ENCODE measurements around the gene USPL1. TPM values are rescaled to one million over a fixed set of nuclear protein-coding genes. Genes with fewer than 3 reads are reported as not detected.
"Not testable (repeated sequence)": the region's sequence is repeated elsewhere in the genome, so short reads cannot be mapped to it uniquely, and the experiment has no call there.

Gene USPL1
- total RNA-seq, 4 donors from 2014 or later: 23.6 to 31.0 (median 27.5) TPM

DNA sequence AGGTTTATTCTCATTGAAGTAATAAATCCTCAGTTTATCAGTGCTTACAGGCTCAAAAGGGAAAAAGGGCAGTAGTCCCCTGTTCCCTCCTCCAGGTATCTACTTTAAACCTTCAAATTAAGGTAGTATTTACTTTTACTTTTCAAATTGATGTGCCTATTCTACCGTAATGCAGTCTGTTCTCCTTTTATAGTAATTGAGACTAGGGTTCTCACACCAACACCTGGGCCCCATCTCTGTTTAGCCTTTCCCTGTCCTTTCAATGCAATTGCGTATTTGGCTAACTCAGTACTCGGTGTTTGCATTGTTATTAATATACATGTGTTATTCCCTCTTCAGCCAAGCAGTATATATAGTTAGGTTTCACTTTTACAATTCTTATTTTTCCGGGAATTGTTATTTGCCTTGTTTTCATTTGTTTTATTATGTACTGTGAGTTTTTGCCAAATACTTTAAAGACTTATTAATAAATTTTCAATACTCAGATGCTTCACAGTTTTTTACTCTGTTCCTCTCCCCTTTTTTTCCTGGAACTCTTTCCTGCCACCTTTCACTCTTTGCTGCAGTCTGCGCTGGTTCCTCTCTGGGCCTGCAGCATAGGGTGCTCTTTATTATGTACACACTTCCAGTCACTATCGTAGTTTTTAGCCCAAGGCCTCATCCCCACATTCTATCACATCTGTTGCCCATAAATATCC, 30.3 kb downstream of the USPL1 start:
- DNase-seq: no peak
- Histone ChIP-seq H3K36me3 (peaks cover 29 to 33% of the 10 kb centered on the region in 2 donors), H3K4me3 (replicated peaks in 1 of 3) (no peak overlapping the region), H3K4me1 (no peaks in the 10 kb centered on the region), H3K27ac (no peak overlapping the region), H3K9me3 (no peaks in the 10 kb centered on the region), H3K27me3 (no peaks in the 10 kb centered on the region)
- intact Hi-C loops (cut with DNase I): no loop called here
- no peak for TF ChIP-seq POLR2A (IDR thresholded peaks at IDR 0.05)
- TF ChIP-seq, protein P1, sequence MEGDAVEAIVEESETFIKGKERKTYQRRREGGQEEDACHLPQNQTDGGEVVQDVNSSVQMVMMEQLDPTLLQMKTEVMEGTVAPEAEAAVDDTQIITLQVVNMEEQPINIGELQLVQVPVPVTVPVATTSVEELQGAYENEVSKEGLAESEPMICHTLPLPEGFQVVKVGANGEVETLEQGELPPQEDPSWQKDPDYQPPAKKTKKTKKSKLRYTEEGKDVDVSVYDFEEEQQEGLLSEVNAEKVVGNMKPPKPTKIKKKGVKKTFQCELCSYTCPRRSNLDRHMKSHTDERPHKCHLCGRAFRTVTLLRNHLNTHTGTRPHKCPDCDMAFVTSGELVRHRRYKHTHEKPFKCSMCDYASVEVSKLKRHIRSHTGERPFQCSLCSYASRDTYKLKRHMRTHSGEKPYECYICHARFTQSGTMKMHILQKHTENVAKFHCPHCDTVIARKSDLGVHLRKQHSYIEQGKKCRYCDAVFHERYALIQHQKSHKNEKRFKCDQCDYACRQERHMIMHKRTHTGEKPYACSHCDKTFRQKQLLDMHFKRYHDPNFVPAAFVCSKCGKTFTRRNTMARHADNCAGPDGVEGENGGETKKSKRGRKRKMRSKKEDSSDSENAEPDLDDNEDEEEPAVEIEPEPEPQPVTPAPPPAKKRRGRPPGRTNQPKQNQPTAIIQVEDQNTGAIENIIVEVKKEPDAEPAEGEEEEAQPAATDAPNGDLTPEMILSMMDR (IDR thresholded peaks at IDR 0.05): no peak
- 93 to 96% methylated on average over 6 of the region's 6 CpGs for WGBS, 2 donors

DNA sequence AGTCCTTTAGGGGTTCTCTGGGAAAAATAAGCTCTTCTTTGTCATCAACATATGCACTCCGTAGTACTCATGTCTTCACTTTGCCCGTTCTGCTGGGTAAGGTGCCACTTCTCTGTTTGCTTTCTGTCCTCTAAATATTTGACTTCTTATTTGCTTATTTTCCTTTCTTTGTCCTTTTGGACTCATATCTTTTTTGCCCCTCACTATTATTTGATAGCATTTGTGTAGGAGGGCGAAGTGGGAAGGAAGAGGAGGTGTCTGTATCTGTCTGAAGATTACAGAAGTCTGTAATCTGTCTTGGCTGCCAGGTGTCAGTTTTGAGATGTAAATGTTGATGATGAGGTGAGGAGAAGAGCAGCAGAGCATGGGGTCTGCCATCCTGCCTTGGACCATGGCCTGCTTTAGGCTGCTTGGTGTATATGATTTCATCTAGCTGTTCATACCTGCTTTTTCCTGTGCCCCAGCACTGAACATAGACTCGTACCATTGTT, 30.8 kb downstream of the USPL1 start:
- Histone ChIP-seq H3K9me3 (no peaks in the 10 kb centered on the region), H3K36me3 (peaks cover 24 to 30% of the 10 kb centered on the region in 2 donors), H3K27ac (no peak overlapping the region), H3K27me3 (no peaks in the 10 kb centered on the region), H3K4me1 (no peaks in the 10 kb centered on the region), H3K4me3 (replicated peaks in 1 of 3) (no peak overlapping the region)
- no peak for DNase-seq
- 95 to 96% methylated on average over 4 of the region's 4 CpGs for WGBS, 2 donors
- no peak for TF ChIP-seq POLR2A (IDR thresholded peaks at IDR 0.05)
- TF ChIP-seq, protein P1 (IDR thresholded peaks at IDR 0.05): no peak
- intact Hi-C loops (cut with DNase I): no loop called here

DNA sequence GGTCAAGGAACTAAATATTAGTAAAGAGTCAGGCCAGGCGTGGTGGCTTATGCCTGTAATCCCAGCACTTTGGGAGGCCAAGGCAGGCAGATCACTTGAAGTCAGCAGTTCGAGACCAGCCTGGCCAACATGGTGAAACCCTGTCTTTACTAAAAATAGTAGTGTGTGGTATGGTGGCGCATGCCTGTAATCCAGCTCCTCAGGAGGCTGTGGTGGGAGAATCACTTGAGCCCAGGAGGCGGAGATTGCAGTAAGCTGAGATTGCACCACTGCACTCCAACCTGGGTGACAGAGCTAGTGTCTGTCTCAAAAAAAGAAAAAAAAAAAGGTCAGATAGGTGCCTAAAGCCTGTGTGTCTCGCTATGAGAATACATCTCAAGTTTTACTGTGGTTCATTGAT, 33.9 kb downstream of the USPL1 start:
- H3K27ac ChIP-seq; H3K9me3 ChIP-seq; DNase-seq; H3K4me3 ChIP-seq (replicated peaks in 1 of 3); H3K4me1 ChIP-seq; intact Hi-C loops (cut with DNase I); H3K27me3 ChIP-seq: not testable (repeated sequence)
- H3K36me3 ChIP-seq: peaks cover 21 to 22% of the 10 kb centered on the region in 2 donors
- 93 to 95% methylated on average over 5 of the region's 5 CpGs for WGBS, 2 donors

DNA sequence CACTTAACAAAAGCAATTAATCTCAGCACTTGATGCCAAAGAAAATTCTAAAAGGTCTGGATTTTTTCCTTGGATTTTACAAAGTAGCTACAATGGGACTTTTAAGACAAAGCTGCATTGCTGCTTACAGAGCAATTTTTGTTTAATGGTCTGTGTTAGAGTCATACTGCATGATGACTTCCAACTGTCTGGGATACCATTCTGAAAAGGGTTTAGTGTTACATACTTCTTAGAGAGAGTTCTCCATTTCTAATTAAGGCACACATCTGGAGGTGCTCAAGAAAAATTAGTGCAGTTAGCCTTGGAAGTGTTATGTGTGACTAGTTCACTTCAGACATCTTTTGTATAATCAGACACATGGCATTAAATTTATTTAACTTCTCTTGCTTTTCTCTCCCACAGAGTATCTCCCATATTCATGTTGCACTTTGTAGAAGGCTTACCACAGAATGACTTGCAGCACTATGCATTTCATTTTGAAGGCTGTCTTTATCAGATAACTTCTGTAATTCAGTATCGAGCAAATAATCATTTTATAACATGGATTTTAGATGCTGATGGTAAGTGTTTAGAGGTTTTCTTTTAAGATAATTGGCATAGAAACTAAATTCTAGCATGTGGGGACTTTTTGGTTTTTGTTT, 35.1 kb downstream of the USPL1 start:
- intact Hi-C loops (cut with DNase I): no loop called here
- H3K4me1 ChIP-seq: no peaks in the 10 kb centered on the region
- no peak for DNase-seq
- WGBS, 2 donors: 94 to 95% methylated on average over 1 of the region's 1 CpG
- no peaks in the 10 kb centered on the region for H3K9me3 ChIP-seq
- TF ChIP-seq, protein P1 (IDR thresholded peaks at IDR 0.05): no peak
- TF ChIP-seq POLR2A (IDR thresholded peaks at IDR 0.05): no peak
- H3K27ac ChIP-seq: no peak overlapping the region
- no peak overlapping the region for H3K4me3 ChIP-seq (replicated peaks in 1 of 3)
- peaks cover 12 to 20% of the 10 kb centered on the region in 2 donors for H3K36me3 ChIP-seq
- H3K27me3 ChIP-seq: no peaks in the 10 kb centered on the region

DNA sequence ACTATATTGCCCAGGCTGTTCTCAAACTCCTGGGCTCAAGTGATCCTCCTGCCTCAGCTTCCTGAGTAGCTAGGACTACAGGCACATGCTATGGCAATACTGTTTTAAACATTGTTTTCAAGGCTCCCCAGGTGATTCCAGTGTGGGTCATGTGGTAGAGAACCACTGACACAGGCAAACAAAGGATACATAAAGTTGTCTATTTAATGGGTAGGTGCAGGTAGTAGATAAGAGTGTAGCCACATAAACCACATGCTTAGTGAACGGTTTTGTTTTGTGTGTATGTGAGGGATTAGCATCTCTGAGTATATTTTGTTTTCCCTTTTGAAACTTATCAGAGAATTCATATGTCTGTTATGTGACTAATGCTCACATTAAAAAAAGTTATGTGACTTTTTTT, 36.7 kb downstream of the USPL1 start:
- intact Hi-C loops (cut with DNase I): no loop called here
- no peak for DNase-seq
- Histone ChIP-seq H3K36me3 (peaks cover 7 to 30% of the 10 kb centered on the region in 2 donors), H3K27me3 (no peaks in the 10 kb centered on the region), H3K27ac (no peak overlapping the region), H3K4me3 (replicated peaks in 1 of 3) (no peak overlapping the region), H3K4me1 (no peaks in the 10 kb centered on the region), H3K9me3 (no peaks in the 10 kb centered on the region)
- 87 to 94% methylated on average over 1 of the region's 1 CpG for WGBS, 2 donors
- no peak for TF ChIP-seq POLR2A (IDR thresholded peaks at IDR 0.05)
- TF ChIP-seq, protein P1 (IDR thresholded peaks at IDR 0.05): no peak
